Liver (tissue), 9 donors: ENCODE results near the gene VLDLR. TPM values are rescaled to one million over a fixed set of nuclear protein-coding genes. Genes with fewer than 3 reads are reported as not detected.

Source experiments
- DNase-seq: peaks from one replicate; pipeline ENCODE4 v3.0.0-alpha.2; 2017; ENCODE audit warnings: low spot score
- H3K27ac ChIP-seq, 2 donors: one replicate each; pipeline ENCODE4 v1.7.0; 2013; ENCODE audit warnings: inconsistent platforms in 2 of 2, low read length in 2 of 2, control low read depth in 1 of 2, low read depth in 1 of 2, mild to moderate bottlenecking in 1 of 2
- H3K27me3 ChIP-seq, 4 donors: one replicate each; pipeline versions ENCODE4 v1.6.1 to v1.7.0; 2013; ENCODE audit warnings: low read length in 3 of 4, inconsistent platforms in 1 of 4, mild to moderate bottlenecking in 1 of 4, moderate library complexity in 1 of 4; ENCODE audit not compliant: control insufficient read depth in 4 of 4, insufficient read depth in 4 of 4
- H3K36me3 ChIP-seq, 4 donors: one replicate each; pipeline versions ENCODE4 v1.6.1 to v1.7.0; 2013; ENCODE audit warnings: low read length in 3 of 4, mild to moderate bottlenecking in 3 of 4, low read depth in 1 of 4, moderate library complexity in 1 of 4; ENCODE audit not compliant: control insufficient read depth in 4 of 4, insufficient read depth in 3 of 4
- H3K4me1 ChIP-seq, 4 donors: one replicate each; pipeline versions ENCODE4 v1.6.1 to v1.7.0; 2013; ENCODE audit warnings: low read length in 3 of 4, mild to moderate bottlenecking in 3 of 4, moderate library complexity in 1 of 4; ENCODE audit not compliant: control insufficient read depth in 4 of 4, insufficient read depth in 4 of 4
- H3K4me3 ChIP-seq, 3 donors: one replicate each; pipeline versions ENCODE4 v1.6.1 to v1.7.0; 2013; ENCODE audit warnings: low read length in 3 of 3, control low read depth in 1 of 3, low read depth in 1 of 3, mild to moderate bottlenecking in 1 of 3
- H3K9ac ChIP-seq, 2 donors: one replicate each; pipeline ENCODE4 v1.7.0; 2013; ENCODE audit warnings: low read length in 2 of 2, mild to moderate bottlenecking in 2 of 2, moderate library complexity in 2 of 2, control low read depth in 1 of 2, low read depth in 1 of 2
- H3K9me3 ChIP-seq, 4 donors: one replicate each; pipeline versions ENCODE4 v1.6.1 to v1.7.0; 2013; ENCODE audit warnings: low read length in 3 of 4; ENCODE audit not compliant: control insufficient read depth in 4 of 4
- EGR1 ChIP-seq, 2 donors: IDR thresholded peaks; 2 replicates each; pipeline ENCODE4 v1.6.1; 2016 to 2018; ENCODE audit warnings: antibody characterized with exemption in 2 of 2, low read depth in 2 of 2
- FOXA1 ChIP-seq: IDR thresholded peaks from 2 replicates; pipeline ENCODE4 v1.6.1; 2016; ENCODE audit warnings: antibody characterized with exemption
- FOXA2 ChIP-seq: IDR thresholded peaks from 2 replicates; pipeline ENCODE4 v1.6.1; 2016; ENCODE audit warnings: antibody characterized with exemption
- HNF4A ChIP-seq, 2 donors: conservative IDR thresholded peaks; 2 replicates each; pipeline ENCODE4 v1.6.1; 2016; ENCODE audit warnings: antibody characterized with exemption in 2 of 2, mild to moderate bottlenecking in 2 of 2
- HNF4G ChIP-seq: IDR thresholded peaks from 2 replicates; pipeline ENCODE4 v1.6.1; 2016; ENCODE audit warnings: antibody characterized with exemption
- JUND ChIP-seq, 2 donors: IDR thresholded peaks; 2 replicates each; pipeline ENCODE4 v1.6.1; 2016; ENCODE audit warnings: antibody characterized with exemption in 2 of 2
- NR2F2 ChIP-seq: IDR thresholded peaks from 2 replicates; pipeline ENCODE4 v1.6.1; 2016; ENCODE audit warnings: antibody characterized with exemption
- RAD21 ChIP-seq, 2 donors: IDR thresholded peaks; 2 replicates each; pipeline ENCODE4 v1.6.1; 2016; ENCODE audit warnings: antibody characterized with exemption in 2 of 2, mild to moderate bottlenecking in 2 of 2
- RXRA ChIP-seq, 2 donors: IDR thresholded peaks; 2 replicates each; pipeline ENCODE4 v1.6.1; 2017 to 2018; ENCODE audit warnings: antibody characterized with exemption in 2 of 2, mild to moderate bottlenecking in 1 of 2
- SP1 ChIP-seq: IDR thresholded peaks from 2 replicates; pipeline ENCODE4 v1.6.1; 2018; ENCODE audit warnings: antibody characterized with exemption, mild to moderate bottlenecking
- TAF1 ChIP-seq: conservative IDR thresholded peaks from 2 replicates; pipeline ENCODE4 v1.6.1; 2016; ENCODE audit warnings: antibody characterized with exemption, mild to moderate bottlenecking
- YY1 ChIP-seq: IDR thresholded peaks from 2 replicates; pipeline ENCODE4 v1.6.1; 2016; ENCODE audit warnings: antibody characterized with exemption, mild to moderate bottlenecking
- WGBS: extraction: QIAGEN DNeasy Blood & Tissue Kit; methylation state at CpG from one replicate; pipeline ENCODE4 v1.1.7; 2013; 5-methylcytosine and 5-hydroxymethylcytosine counted together
- polyA plus RNA-seq, 2 donors: library from polyadenylated mRNA; stranded (reverse) in 1 of 2; unstranded in 1 of 2; fragments of 200-250 nt in 1 of 2; fragments of >200 nt in 1 of 2; fragmentation: Nextera tagmentation in 1 of 2; extraction: Ambion mirVana in 1 of 2; gene quantifications; one replicate each; pipeline versions ENCODE4 v1.2.1 to v1.2.3, GENCODE V29; 2013 to 2015
- total RNA-seq, 2 donors: library from RNA; depleted of rRNA; stranded (reverse); fragments of >200 nt; gene quantifications; one replicate each; pipeline ENCODE4 v1.2.3, GENCODE V29; 2014
- TF ChIP-seq, protein P1 (sequence below): IDR thresholded peaks from 2 replicates; pipeline ENCODE4 v1.6.1; 2016; ENCODE audit warnings: antibody characterized with exemption
- TF ChIP-seq, protein P2 (sequence below): IDR thresholded peaks from 2 replicates; pipeline ENCODE4 v1.6.1; 2016; ENCODE audit warnings: antibody characterized with exemption, mild to moderate bottlenecking
- TF ChIP-seq, protein P3 (sequence below): fragments of 150-350 bp; IDR thresholded peaks from 2 replicates; pipeline ENCODE4 v1.5.1; 2017; ENCODE audit warnings: improper control_type of control experiment, low read depth, low read length; ENCODE audit not compliant: missing input control
- TF ChIP-seq, protein P4 (sequence below): IDR thresholded peaks from 2 replicates; pipeline ENCODE4 v1.6.1; 2016; ENCODE audit warnings: antibody characterized with exemption
- donor health status: healthy.
- donor health status: healthy.
- donor health status: healthy.
- donor health status: healthy.
- donor health status: healthy.

Gene VLDLR
- total and polyA plus RNA-seq, 4 donors, result 0.44 to 2.8 (median 1.4) TPM

DNA sequence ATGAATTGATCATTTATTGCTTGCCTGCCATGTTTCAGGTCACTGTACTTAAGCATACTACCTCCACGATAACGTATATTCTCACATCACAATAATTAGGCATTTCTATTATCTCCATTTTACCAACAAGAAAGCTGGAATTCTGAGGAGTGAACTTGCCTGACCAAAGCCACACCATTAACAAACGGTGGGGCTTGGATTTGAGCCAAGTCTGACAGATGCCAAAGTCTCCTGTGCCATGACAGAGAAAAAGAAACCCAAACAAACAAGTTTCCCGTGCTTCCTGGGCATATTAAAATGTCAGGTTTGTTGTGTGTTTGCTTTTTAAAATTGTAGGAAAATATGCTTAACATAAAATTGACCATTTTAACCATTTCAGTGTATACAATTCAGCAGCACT lies 54.9 kb downstream of the VLDLR start:
- Histone ChIP-seq H3K36me3 (no peaks in the 10 kb centered on the region), H3K27ac (no peak overlapping the region), H3K4me1 (no peaks in the 10 kb centered on the region), H3K27me3 (no peaks in the 10 kb centered on the region), H3K9me3 (no peaks in the 10 kb centered on the region), H3K4me3 (no peak overlapping the region), H3K9ac (no peak overlapping the region)
- 58% methylated on average over 4 of the region's 4 CpGs for WGBS
- no peak for TF ChIP-seq JUND (IDR thresholded peaks at IDR 0.05)
- no peak for TF ChIP-seq EGR1 (IDR thresholded peaks at IDR 0.05; ENCODE audit: low read depth in 2 of 2)
- no peak for DNase-seq

GRCh38 chr9:2677915-2678889 lies 56.6 kb downstream of the VLDLR start:
- WGBS, result 73% methylated on average over 5 of the region's 5 CpGs
- H3K4me3 ChIP-seq, result no peak overlapping the region
- no peaks in the 10 kb centered on the region for H3K4me1 ChIP-seq
- H3K9ac ChIP-seq, result no peak overlapping the region
- no peak overlapping the region for H3K27ac ChIP-seq
- peak; percentile 20 for TF ChIP-seq SP1
- no peak for TF ChIP-seq FOXA1
- TF ChIP-seq EGR1 (IDR thresholded peaks at IDR 0.05; ENCODE audit: low read depth in 2 of 2), result no peak
- TF ChIP-seq RXRA (IDR thresholded peaks at IDR 0.05), result no peak
- H3K27me3 ChIP-seq, result no peaks in the 10 kb centered on the region
- DNase-seq, result no peak
- no peaks in the 10 kb centered on the region for H3K36me3 ChIP-seq
- H3K9me3 ChIP-seq, result no peaks in the 10 kb centered on the region

DNA sequence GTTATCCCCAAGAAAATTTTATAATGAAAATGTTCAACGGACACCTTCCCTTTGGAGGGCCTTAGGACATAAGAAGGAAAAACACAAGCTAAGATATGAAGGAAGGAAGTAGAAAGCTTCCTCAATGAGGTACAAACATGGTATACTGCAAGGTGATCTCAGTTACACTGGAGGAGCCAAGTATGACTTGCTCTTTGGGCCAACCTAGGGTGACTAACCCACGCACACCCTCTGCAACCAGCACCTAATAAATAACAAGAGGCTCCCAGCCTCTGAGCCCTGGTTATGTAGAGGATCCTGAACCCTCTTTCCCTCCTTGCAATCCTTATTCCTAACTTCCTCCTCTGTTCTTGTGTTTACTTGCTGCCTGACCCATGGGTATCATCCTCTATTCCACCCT lies 57.4 kb downstream of the VLDLR start:
- no peak for DNase-seq
- Histone ChIP-seq H3K4me1 (no peaks in the 10 kb centered on the region), H3K27me3 (no peaks in the 10 kb centered on the region), H3K9ac (no peak overlapping the region), H3K27ac (no peak overlapping the region), H3K9me3 (no peaks in the 10 kb centered on the region), H3K4me3 (no peak overlapping the region), H3K36me3 (no peaks in the 10 kb centered on the region)
- WGBS, result 90% methylated on average over 2 of the region's 2 CpGs
- TF ChIP-seq, protein P1, sequence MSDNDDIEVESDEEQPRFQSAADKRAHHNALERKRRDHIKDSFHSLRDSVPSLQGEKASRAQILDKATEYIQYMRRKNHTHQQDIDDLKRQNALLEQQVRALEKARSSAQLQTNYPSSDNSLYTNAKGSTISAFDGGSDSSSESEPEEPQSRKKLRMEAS, result no peak
- no peak for TF ChIP-seq SP1
- TF ChIP-seq YY1, result no peak

GRCh38 chr9:2681981-2682380 lies 60.4 kb downstream of the VLDLR start:
- WGBS, result 74% methylated on average over 1 of the region's 1 CpG
- no peaks in the 10 kb centered on the region for H3K9me3 ChIP-seq
- H3K9ac ChIP-seq, result no peak overlapping the region
- no peaks in the 10 kb centered on the region for H3K27me3 ChIP-seq
- H3K4me3 ChIP-seq, result no peak overlapping the region
- no peaks in the 10 kb centered on the region for H3K4me1 ChIP-seq
- H3K36me3 ChIP-seq, result no peaks in the 10 kb centered on the region
- no peak for DNase-seq
- no peak overlapping the region for H3K27ac ChIP-seq
- TF ChIP-seq FOXA1 (no peak), HNF4A (conservative IDR thresholded peaks at IDR 0.05) (no peak), JUND (IDR thresholded peaks at IDR 0.05) (no peak), NR2F2 (no peak), FOXA2 (no peak), TAF1 (no peak), RXRA (IDR thresholded peaks at IDR 0.05) (no peak), RAD21 (IDR thresholded peaks at IDR 0.05) (no peak), HNF4G (no peak), YY1 (no peak), EGR1 (IDR thresholded peaks at IDR 0.05; ENCODE audit: low read depth in 2 of 2) (no peak), SP1 (no peak)
- TF ChIP-seq, protein P1, result no peak
- TF ChIP-seq, protein P2, sequence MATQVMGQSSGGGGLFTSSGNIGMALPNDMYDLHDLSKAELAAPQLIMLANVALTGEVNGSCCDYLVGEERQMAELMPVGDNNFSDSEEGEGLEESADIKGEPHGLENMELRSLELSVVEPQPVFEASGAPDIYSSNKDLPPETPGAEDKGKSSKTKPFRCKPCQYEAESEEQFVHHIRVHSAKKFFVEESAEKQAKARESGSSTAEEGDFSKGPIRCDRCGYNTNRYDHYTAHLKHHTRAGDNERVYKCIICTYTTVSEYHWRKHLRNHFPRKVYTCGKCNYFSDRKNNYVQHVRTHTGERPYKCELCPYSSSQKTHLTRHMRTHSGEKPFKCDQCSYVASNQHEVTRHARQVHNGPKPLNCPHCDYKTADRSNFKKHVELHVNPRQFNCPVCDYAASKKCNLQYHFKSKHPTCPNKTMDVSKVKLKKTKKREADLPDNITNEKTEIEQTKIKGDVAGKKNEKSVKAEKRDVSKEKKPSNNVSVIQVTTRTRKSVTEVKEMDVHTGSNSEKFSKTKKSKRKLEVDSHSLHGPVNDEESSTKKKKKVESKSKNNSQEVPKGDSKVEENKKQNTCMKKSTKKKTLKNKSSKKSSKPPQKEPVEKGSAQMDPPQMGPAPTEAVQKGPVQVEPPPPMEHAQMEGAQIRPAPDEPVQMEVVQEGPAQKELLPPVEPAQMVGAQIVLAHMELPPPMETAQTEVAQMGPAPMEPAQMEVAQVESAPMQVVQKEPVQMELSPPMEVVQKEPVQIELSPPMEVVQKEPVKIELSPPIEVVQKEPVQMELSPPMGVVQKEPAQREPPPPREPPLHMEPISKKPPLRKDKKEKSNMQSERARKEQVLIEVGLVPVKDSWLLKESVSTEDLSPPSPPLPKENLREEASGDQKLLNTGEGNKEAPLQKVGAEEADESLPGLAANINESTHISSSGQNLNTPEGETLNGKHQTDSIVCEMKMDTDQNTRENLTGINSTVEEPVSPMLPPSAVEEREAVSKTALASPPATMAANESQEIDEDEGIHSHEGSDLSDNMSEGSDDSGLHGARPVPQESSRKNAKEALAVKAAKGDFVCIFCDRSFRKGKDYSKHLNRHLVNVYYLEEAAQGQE, result no peak
- TF ChIP-seq, protein P3, sequence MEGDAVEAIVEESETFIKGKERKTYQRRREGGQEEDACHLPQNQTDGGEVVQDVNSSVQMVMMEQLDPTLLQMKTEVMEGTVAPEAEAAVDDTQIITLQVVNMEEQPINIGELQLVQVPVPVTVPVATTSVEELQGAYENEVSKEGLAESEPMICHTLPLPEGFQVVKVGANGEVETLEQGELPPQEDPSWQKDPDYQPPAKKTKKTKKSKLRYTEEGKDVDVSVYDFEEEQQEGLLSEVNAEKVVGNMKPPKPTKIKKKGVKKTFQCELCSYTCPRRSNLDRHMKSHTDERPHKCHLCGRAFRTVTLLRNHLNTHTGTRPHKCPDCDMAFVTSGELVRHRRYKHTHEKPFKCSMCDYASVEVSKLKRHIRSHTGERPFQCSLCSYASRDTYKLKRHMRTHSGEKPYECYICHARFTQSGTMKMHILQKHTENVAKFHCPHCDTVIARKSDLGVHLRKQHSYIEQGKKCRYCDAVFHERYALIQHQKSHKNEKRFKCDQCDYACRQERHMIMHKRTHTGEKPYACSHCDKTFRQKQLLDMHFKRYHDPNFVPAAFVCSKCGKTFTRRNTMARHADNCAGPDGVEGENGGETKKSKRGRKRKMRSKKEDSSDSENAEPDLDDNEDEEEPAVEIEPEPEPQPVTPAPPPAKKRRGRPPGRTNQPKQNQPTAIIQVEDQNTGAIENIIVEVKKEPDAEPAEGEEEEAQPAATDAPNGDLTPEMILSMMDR, result no peak
- TF ChIP-seq, protein P4, sequence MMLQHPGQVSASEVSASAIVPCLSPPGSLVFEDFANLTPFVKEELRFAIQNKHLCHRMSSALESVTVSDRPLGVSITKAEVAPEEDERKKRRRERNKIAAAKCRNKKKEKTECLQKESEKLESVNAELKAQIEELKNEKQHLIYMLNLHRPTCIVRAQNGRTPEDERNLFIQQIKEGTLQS, result no peak
